ENCODE data around the gene LACTB.

DNA sequence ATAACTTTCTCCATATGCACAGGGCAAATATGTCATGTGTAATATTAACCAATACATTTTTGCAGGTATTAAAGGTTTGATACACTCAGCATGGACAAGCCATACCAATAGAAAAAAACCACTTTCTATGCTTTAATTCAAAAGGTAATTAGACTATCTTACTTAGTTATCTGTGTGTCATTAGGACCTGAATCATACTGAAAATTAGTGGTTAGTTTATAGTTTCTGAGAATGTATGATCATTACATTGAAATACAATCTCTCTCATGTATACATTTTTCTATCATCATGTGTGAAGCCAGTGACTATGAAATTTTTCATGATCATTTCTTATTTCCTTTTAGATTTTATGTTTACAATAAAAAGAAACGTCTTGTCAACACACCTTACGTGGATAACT is 19.3 kb downstream of the LACTB start:
- TF ChIP-seq CHD1 (IDR thresholded peaks at IDR 0.05; ENCODE audit: low read depth, low read length) = no peak
- TF ChIP-seq, protein P1, sequence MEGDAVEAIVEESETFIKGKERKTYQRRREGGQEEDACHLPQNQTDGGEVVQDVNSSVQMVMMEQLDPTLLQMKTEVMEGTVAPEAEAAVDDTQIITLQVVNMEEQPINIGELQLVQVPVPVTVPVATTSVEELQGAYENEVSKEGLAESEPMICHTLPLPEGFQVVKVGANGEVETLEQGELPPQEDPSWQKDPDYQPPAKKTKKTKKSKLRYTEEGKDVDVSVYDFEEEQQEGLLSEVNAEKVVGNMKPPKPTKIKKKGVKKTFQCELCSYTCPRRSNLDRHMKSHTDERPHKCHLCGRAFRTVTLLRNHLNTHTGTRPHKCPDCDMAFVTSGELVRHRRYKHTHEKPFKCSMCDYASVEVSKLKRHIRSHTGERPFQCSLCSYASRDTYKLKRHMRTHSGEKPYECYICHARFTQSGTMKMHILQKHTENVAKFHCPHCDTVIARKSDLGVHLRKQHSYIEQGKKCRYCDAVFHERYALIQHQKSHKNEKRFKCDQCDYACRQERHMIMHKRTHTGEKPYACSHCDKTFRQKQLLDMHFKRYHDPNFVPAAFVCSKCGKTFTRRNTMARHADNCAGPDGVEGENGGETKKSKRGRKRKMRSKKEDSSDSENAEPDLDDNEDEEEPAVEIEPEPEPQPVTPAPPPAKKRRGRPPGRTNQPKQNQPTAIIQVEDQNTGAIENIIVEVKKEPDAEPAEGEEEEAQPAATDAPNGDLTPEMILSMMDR (conservative IDR thresholded peaks at IDR 0.05; ENCODE audit: low read depth, low read length) = no peak
- no peak for TF ChIP-seq POLR2A (IDR thresholded peaks at IDR 0.05; ENCODE audit: low read depth, low read length)
- no peak for TF ChIP-seq MXI1 (IDR thresholded peaks at IDR 0.05; ENCODE audit: borderline replicate concordance, low read depth, low read length)
- TF ChIP-seq RCOR1 (IDR thresholded peaks at IDR 0.05; ENCODE audit: insufficient replicate concordance, low read length) = no peak

Data from IMR-90 (cell line).